HL-60 (cell line): ENCODE data around the gene NEUROD2.

Experiments
- DNase-seq, 2 experiments: peaks; one replicate each; pipeline ENCODE4 v3.0.0-alpha.2; 2010 to 2020; ENCODE audit warnings: low read depth in 1 of 2, low spot score in 1 of 2
- H3K27ac ChIP-seq: fragments of 250-450 bp; sonication (Bioruptor Pico); replicated peaks from 2 replicates; pipeline ENCODE4 v1.5.1; 2020; ENCODE audit warnings: mild to moderate bottlenecking, moderate library complexity
- H3K27me3 ChIP-seq: fragments of 250-450 bp; sonication (Bioruptor Pico); 2 replicates; pipeline ENCODE4 v1.5.1; 2021; ENCODE audit warnings: mild to moderate bottlenecking, moderate library complexity; ENCODE audit not compliant: insufficient read depth, poor library complexity, severe bottlenecking
- H3K4me3 ChIP-seq: replicated peaks from 2 replicates; pipeline ENCODE4 v1.5.1; 2011; ENCODE audit warnings: mild to moderate bottlenecking, control low read depth, low read length; ENCODE audit not compliant: insufficient read depth
- GABPA ChIP-seq: IDR thresholded peaks from 2 replicates; pipeline ENCODE4 v1.6.1; 2012; ENCODE audit warnings: low read depth
- POLR2AphosphoS5 ChIP-seq: IDR thresholded peaks from 2 replicates; pipeline ENCODE4 v1.6.1; 2012; ENCODE audit warnings: low read depth
- SPI1 ChIP-seq: IDR thresholded peaks from 2 replicates; pipeline ENCODE4 v1.6.1; 2012; ENCODE audit warnings: low read depth, mild to moderate bottlenecking, borderline replicate concordance
- TF ChIP-seq, protein P1 (sequence below): IDR thresholded peaks from 2 replicates; pipeline ENCODE4 v1.6.1; 2012; ENCODE audit warnings: low read depth; ENCODE audit not compliant: insufficient replicate concordance
- TF ChIP-seq, protein P2 (sequence below): IDR thresholded peaks from one replicate; pipeline ENCODE4 v1.5.1; 2011; ENCODE audit warnings: low read length, control low read depth, inconsistent platforms; ENCODE audit not compliant: insufficient read depth

The NEUROD2 gene

DNA sequence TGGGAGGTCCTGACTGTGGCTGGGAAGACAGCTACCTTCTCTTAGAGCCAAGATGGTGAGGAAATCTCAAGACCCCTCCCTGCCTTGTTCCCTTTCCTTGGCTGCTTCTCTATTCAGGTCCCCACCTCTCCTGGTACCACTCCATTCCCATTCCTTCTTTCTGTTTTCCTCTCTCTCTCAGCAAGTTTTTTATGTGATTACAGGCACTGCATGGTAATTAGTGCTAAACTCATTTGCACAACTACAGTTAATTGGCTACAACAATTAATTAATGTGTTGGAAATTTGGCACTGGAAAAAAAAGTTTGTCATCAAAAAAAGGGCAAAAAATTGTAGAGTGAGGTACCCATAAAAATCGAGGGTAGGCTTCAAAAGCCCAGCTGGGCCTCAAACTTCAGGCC lies 45.3 kb downstream of the NEUROD2 start:
- Histone ChIP-seq H3K4me3 (no peak overlapping the region), H3K27ac (no peak overlapping the region), H3K27me3 (no peaks in the 10 kb centered on the region)
- DNase-seq: no peak
- TF ChIP-seq GABPA (no peak), SPI1 (no peak), POLR2AphosphoS5 (no peak)
- TF ChIP-seq, protein P1, sequence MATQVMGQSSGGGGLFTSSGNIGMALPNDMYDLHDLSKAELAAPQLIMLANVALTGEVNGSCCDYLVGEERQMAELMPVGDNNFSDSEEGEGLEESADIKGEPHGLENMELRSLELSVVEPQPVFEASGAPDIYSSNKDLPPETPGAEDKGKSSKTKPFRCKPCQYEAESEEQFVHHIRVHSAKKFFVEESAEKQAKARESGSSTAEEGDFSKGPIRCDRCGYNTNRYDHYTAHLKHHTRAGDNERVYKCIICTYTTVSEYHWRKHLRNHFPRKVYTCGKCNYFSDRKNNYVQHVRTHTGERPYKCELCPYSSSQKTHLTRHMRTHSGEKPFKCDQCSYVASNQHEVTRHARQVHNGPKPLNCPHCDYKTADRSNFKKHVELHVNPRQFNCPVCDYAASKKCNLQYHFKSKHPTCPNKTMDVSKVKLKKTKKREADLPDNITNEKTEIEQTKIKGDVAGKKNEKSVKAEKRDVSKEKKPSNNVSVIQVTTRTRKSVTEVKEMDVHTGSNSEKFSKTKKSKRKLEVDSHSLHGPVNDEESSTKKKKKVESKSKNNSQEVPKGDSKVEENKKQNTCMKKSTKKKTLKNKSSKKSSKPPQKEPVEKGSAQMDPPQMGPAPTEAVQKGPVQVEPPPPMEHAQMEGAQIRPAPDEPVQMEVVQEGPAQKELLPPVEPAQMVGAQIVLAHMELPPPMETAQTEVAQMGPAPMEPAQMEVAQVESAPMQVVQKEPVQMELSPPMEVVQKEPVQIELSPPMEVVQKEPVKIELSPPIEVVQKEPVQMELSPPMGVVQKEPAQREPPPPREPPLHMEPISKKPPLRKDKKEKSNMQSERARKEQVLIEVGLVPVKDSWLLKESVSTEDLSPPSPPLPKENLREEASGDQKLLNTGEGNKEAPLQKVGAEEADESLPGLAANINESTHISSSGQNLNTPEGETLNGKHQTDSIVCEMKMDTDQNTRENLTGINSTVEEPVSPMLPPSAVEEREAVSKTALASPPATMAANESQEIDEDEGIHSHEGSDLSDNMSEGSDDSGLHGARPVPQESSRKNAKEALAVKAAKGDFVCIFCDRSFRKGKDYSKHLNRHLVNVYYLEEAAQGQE: no peak
- TF ChIP-seq, protein P2, sequence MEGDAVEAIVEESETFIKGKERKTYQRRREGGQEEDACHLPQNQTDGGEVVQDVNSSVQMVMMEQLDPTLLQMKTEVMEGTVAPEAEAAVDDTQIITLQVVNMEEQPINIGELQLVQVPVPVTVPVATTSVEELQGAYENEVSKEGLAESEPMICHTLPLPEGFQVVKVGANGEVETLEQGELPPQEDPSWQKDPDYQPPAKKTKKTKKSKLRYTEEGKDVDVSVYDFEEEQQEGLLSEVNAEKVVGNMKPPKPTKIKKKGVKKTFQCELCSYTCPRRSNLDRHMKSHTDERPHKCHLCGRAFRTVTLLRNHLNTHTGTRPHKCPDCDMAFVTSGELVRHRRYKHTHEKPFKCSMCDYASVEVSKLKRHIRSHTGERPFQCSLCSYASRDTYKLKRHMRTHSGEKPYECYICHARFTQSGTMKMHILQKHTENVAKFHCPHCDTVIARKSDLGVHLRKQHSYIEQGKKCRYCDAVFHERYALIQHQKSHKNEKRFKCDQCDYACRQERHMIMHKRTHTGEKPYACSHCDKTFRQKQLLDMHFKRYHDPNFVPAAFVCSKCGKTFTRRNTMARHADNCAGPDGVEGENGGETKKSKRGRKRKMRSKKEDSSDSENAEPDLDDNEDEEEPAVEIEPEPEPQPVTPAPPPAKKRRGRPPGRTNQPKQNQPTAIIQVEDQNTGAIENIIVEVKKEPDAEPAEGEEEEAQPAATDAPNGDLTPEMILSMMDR: no peak

DNA sequence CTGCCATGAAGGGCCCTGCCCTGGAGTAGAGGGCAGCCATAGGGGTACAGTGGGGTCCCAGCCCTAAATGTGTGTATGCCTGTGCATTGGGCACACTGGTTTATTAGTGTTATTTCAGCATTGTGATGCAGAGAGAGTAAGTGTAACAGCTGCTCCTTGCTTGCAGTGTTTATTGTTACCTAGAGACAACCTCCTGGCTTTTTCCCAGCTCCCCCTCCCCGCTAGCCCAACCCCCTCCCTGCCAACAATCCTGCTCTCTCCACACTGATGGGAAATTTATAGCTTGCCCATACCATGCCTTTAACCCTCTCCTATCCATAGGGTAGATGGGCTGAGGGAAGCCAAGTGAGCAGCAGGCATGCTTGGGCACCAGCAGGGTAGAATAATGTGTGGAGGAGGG lies 51.3 kb downstream of the NEUROD2 start:
- Histone ChIP-seq H3K4me3 (no peak overlapping the region), H3K27ac (no peak overlapping the region), H3K27me3 (no peaks in the 10 kb centered on the region)
- no peak for DNase-seq
- TF ChIP-seq POLR2AphosphoS5 (no peak), SPI1 (no peak)
- TF ChIP-seq, protein P2: no peak

DNA sequence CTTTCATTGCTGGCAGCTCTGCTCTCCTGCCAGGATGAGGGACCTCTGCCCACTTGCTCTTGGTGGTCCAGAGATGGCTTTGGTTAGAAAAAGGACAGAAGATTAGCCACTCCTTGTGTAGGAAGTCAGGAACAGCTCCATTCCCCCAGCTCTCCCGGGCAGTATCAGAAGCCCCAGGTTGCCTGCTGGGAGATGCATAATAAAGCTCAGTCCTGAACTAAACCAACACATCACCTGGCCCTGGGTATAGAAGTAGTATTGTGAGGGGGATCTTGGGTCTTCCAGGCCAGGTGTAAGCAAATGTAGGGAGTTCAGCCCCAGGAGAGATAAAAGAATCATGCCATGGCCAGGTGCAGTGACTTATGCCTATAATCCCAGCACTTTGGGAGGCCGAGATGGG lies 52.4 kb downstream of the NEUROD2 start:
- no peaks in the 10 kb centered on the region for H3K27me3 ChIP-seq
- H3K27ac ChIP-seq: no peak overlapping the region
- DNase-seq: no peak
- TF ChIP-seq, protein P1: no peak
- TF ChIP-seq SPI1 (no peak), POLR2AphosphoS5 (no peak), GABPA (no peak)
- TF ChIP-seq, protein P2: no peak
- no peak overlapping the region for H3K4me3 ChIP-seq
